GM21786 (cell line): ENCODE results near the gene PRXL2A.
A peak's percentile ranks its signal among the peaks of the same experiment; 100 is the strongest.

Experiments
- ATAC-seq: cut with Tn5 transposase; IDR thresholded peaks from one replicate; pipeline ENCODE4 v1.9.1; 2021; ENCODE audit not compliant: unreplicated experiment

Gene PRXL2A

GRCh38 chr10:80460399-80461207 is 52.3 kb downstream of the PRXL2A start:
- no peak for ATAC-seq

DNA sequence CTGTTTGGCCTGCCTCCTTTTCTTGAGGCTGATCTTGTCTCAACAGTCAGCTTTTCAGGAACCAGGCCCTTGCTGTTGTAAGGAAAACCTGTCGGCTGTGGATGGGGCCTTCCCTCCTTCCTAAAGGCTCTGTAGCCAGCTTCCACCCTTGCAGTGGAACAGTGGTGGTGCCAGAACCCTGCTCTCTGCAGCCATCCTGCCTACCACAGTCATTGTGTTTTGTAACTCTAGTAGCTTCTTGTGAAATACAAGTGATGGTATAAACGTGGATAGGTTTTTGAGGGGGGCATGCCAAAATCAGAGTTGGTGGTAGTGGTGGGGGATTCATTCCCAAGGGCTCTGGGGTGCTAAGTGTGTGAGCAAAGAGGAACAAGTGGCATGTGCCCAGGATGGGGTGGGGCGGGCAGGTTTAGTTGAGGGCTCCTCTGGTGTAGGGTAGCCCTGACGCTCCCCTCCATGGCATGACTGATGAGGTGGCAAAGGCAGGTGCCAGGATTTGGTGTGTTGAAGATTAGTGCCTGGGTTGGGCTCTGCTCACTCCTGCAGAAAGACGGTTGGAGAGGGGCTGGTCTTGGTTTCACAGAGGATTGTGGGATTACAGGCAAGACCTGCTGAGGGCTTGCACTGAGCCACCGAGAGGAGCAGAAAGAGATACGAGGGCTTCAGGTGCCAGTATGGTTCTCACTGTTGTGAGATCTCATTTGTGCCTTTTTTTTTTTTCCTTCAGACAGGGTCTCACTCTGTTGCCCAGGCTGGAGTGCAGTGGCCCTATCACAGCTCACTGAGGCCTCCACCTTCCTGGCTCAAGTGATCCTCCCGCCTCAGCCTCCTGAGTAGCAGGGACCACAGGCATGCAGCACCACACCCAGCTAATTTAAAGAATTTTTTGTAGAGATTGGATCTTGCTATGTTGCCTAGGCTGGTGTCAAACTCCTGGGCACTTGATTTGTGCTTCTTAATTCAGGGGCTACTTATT is 53.1 kb downstream of the PRXL2A start:
- ATAC-seq = no peak

DNA sequence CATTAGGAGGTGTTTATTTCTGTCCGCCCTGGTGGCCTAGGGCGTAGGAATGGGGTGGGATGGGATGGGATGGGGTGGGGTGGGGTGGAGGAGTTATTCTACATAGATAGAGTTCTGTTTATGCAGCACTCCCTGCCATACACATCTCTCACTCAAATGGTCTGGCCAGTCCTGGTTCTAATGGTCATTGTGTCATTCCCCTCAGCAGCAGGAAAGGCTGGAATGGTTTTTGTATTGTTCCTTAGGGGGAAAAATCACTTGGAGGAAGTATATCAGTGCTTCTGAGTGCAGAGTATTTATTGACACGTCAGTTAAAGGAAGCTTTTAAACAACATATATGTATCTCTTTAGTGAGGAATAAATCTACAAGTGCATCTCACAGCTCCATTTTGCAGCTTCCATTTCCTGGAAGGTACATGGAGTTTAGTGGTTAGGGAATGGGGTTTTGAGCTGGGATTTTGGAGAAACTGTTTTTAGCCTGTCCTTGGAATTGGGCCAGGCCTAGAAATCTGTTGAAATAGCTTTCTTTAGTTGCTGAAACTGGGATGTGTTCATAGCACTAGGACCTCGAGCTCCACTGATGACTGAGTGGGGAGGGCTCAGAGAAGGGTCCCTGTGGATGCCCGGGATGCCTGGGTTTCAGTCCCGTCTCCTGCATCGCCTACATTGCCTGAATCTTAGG is 54.1 kb downstream of the PRXL2A start:
- ATAC-seq = no peak

DNA sequence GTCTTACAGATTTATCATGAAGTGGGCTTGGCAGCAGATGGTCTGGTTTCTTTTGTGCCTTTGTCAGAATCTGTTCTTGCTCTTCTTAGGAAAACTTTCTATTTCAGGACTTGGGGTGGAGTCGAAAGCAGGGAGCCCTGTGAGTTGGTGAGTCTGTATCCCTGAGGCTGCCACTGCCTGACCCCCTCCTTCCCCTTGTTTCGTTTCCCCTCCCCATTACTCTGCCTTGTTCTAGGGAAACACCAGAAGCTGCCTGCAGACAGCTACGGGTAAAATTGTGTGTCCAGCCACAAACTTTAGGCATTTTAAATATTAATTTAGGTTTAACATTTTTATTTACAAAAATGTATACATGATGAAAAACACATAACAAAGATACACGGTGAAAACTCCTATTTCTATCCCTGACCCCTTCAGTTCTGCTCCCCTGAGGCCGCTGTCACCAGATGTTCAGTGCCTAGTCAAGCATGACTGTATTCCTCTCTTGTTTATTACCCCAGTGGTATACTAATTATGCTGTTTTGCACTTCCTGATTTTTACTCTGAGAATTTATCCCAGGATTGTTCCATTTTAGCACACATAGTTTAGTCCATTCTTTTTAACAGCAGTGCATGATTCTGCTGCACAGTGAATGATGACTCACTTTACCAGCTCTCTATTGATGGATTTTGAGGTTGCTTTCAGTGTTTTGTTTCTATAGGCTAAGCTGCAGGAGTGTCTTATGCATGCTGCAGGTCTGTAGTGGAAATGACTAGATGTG is 54.8 kb downstream of the PRXL2A start:
- ATAC-seq = peak; percentile 25

GRCh38 chr10:80463868-80464267 is 55.5 kb downstream of the PRXL2A start:
- no peak for ATAC-seq

GRCh38 chr10:80464557-80465450 is 56.5 kb downstream of the PRXL2A start:
- ATAC-seq = no peak

GRCh38 chr10:80465451-80465835 is 57.1 kb downstream of the PRXL2A start:
- no peak for ATAC-seq

DNA sequence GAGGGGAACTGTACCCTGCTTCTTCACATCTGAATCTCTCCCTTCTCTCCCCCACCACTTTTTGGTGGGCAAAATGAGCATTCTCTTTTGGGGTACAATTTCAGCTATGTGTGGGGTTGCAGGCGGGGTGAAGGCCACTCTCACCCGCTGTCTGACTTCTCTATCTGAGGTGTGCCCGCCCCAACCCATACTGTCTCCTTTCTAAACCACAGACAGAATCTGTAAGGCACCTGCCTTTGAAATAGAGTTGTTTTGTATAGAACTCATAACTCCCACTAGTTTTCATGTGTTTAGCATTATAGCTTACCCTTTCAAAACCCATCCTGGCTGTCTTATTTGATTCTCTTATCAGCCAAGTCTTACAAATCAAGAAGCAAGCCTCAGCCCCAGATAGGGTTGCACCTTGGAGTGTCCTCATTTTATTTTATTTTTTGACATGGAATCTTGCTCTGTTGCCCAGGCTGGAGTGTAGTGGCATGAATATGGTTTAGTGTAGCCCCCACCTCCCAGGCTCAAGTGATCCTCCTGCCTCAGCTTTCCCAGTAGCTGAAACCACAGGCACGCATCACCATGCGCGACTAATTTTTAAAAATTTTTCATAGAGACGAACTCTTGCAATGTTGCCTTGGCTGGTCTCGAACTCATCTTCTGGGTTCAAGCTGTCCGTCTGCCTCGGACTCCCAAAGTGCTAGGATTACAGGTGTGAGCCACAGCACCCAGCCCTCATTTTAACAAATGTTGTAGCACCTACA is 57.7 kb downstream of the PRXL2A start:
- ATAC-seq = peak; percentile 30

GRCh38 chr10:80466724-80467326 is 58.5 kb downstream of the PRXL2A start:
- no peak for ATAC-seq

- ATAC-seq = no peak
Observed at GRCh38 chr10:80468002-80468401, 59.7 kb downstream of the PRXL2A start.

GRCh38 chr10:80468806-80469421 is 60.6 kb downstream of the PRXL2A start:
- no peak for ATAC-seq

DNA sequence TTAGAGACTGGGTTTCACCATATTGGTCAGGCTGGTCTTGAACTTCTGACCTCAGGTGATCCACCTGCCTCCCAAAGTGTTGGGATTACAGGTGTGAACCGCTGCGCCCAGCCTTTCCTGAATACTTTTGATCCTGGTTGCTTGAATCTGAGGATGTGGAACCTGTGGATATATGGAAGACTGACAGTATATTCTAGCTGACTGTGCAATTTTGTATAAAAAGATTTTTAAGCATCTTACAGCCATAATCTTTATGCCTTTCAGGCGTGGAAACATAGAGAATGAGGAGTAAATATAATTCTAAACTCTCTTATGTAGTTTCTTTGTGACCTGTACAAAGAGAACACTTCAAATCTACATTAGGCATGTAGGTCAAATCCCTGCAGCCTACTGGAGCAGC is 61.9 kb downstream of the PRXL2A start:
- ATAC-seq = no peak

DNA sequence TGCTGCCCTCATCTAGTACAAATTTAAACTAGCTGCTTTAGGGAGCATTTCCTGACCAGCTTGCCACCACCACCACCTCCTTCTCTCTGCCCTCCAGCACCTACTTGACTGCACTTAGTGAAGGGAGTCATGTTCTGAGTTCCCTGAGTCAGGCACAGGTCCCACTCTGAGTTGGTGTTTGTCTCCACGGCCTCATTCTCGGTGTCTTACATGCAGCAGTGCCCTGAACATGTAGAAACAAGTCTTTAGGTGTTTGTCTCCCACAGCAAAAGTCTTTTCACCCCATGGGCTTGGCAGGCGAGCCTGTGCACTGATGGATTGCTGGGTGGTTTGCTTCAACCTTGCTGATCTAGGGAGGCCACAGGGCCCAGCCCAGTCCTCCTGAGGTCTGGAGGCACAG is 62.6 kb downstream of the PRXL2A start:
- no peak for ATAC-seq

DNA sequence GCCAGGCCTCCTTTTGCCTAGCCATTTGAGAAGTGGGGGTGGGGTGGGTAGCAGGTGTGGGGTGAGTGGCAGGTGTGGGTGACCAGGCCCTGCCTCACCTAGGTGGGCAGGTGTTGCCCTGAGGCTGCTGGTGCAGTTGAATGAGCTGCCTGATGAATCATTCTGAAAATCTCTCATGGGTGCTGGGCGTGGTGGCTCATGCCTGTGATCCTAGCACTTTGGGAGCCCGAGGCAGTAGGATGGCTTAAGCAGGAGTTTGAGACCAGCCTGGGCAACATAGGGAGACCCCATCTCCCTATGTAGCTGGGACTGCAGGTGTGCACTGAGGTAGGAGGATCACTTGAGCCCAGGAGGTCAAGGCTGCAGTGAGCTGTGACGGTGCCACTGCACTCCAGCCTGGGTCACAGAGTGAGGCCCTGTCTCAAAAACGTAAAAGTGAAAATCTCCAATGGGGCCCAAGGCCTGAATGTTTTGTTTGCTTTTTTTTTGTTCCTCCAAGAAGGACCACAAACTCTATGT is 63.4 kb downstream of the PRXL2A start:
- peak; percentile 51 for ATAC-seq

DNA sequence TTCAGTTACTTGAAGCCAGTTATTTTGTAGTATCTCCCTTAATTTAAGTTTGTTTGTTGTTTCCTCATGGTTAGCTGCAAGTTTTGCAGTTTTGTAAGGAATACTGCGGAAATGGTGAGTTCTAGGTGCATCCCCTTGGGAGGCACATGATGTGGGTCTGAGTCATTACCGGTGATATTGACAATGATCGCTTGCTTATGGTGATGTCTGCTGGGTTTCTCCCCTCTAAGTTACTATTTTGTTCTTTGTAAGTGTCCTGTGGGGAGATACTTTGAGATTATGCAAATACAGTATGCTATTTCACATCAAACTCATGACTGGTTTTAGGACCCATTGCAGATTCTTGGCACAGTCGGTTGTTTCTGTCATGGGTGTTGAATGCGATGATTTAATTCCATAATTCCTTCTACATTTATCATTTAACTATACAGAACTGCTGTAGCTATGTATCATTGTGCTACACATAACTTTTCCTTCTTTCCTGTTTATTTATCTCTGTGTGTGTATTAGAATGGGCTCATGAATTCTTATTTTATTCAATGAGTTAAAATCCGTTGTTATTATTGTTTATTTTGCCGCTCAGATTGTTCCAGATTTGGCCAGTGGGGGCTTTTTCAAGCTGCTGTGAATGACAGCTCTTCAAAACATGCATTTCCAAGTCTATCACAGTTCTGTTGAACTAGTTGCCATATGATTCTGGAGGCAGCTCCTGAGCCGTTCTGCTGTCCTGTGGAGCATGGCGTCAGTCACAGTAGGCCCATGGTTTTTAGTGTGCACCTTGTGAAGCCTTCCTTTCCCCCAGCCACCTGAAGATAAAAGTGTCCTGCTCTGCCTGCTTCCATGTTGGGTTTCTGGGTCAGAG is 64.1 kb downstream of the PRXL2A start:
- ATAC-seq = peak; percentile 87

- ATAC-seq = no peak
Observed at GRCh38 chr10:80473096-80473657, 64.8 kb downstream of the PRXL2A start.
